B cell (primary cell): ENCODE data around the gene AIFM2. TPM values are rescaled to one million over a fixed set of nuclear protein-coding genes. Genes with fewer than 3 reads are reported as not detected.
A peak's percentile ranks its signal among the peaks of the same experiment; 100 is the strongest.

Source experiments
- ATAC-seq: fragments of 200-7000 bp; cut with Tn5 transposase; one replicate; pipeline ENCODE4 v1.10.0; 2021; ENCODE audit warnings: low read depth, mild to moderate bottlenecking, moderate number of reproducible peaks, moderate library complexity
- CTCF ChIA-PET: fragments of 350-600 bp; sonication (Branson Sonifier 250); formaldehyde crosslinking; loops from one replicate; lab custom pipeline; 2021; ENCODE audit warnings: antibody characterized with exemption, inconsistent platforms; lab: Charles Lee
- POLR2A ChIA-PET: fragments of 350-600 bp; sonication (Branson Sonifier 250); formaldehyde crosslinking; loops from one replicate; lab custom pipeline; 2021; ENCODE audit warnings: antibody characterized with exemption; lab: Charles Lee
- DNase-seq: peaks from one replicate; pipeline ENCODE4 v3.0.0; 2013
- H2AFZ ChIP-seq: 2 replicates; pipeline ENCODE4 v1.6.1; 2012; ENCODE audit warnings: mild to moderate bottlenecking, low read depth, low read length; ENCODE audit not compliant: insufficient read depth, poor library complexity, severe bottlenecking
- H3K27ac ChIP-seq, 2 donors: 1 replicate in 1 of 2; 2 replicates in 1 of 2; pipeline ENCODE4 v1.5.1; 2012 to 2013; ENCODE audit warnings: low read length in 2 of 2, mild to moderate bottlenecking in 2 of 2, moderate library complexity in 1 of 2
- H3K27me3 ChIP-seq, 4 experiments: fragments of 200-600 bp in 1 of 4; sonication (generic) in 1 of 4; replicated peaks in 1 of 4; 1 replicate in 2 of 4; 2 replicates in 2 of 4; pipeline versions ENCODE4 v1.6.1 to v1.7.0; 2013 to 2016; ENCODE audit warnings: low read length in 3 of 4, mild to moderate bottlenecking in 2 of 4, mixed read lengths in 1 of 4, moderate library complexity in 1 of 4; ENCODE audit not compliant: insufficient read depth in 4 of 4, control insufficient read depth in 3 of 4; ENCODE audit errors: control extremely low read depth in 1 of 4
- H3K36me3 ChIP-seq, 2 experiments: replicated peaks in 1 of 2; 1 replicate in 1 of 2; 2 replicates in 1 of 2; pipeline versions ENCODE4 v1.6.1 to v1.7.1; 2013; ENCODE audit warnings: low read length in 1 of 2; ENCODE audit not compliant: insufficient read depth in 2 of 2, control insufficient read depth in 1 of 2; ENCODE audit errors: control extremely low read depth in 1 of 2, extremely low read depth in 1 of 2
- H3K4me1 ChIP-seq, 2 donors: fragments of 200-600 bp in 1 of 2; sonication (generic) in 1 of 2; 1 replicate in 1 of 2; 2 replicates in 1 of 2; pipeline versions ENCODE4 v1.5.1 to v1.6.1; 2013 to 2017; ENCODE audit warnings: low read length in 2 of 2; ENCODE audit not compliant: control insufficient read depth in 2 of 2, insufficient read depth in 2 of 2
- H3K4me2 ChIP-seq: replicated peaks from 2 replicates; pipeline ENCODE3; 2012; ENCODE audit warnings: mild to moderate bottlenecking, low read depth, low read length; ENCODE audit not compliant: poor library complexity, severe bottlenecking
- H3K4me3 ChIP-seq, 5 experiments: fragments of 200-600 bp in 1 of 5; sonication (generic) in 1 of 5; 1 replicate in 3 of 5; 2 replicates in 2 of 5; pipeline versions ENCODE4 v1.5.1 to v1.7.0; 2011 to 2016; ENCODE audit warnings: low read length in 4 of 5, mild to moderate bottlenecking in 4 of 5, low read depth in 2 of 5, control low read depth in 1 of 5, moderate library complexity in 1 of 5; ENCODE audit not compliant: insufficient read depth in 1 of 5; ENCODE audit errors: control extremely low read depth in 1 of 5, extremely low read depth in 1 of 5
- H3K79me2 ChIP-seq: fragments of 200-600 bp; sonication (generic); one replicate; pipeline ENCODE4 v1.6.0; 2016; ENCODE audit warnings: low read length; ENCODE audit not compliant: control insufficient read depth, insufficient read depth
- H3K9ac ChIP-seq: fragments of 200-600 bp; sonication (generic); 2 replicates; pipeline ENCODE4 v1.6.1; 2017; ENCODE audit warnings: mild to moderate bottlenecking, low read length, moderate library complexity
- H3K9me3 ChIP-seq, 3 donors: one replicate each; pipeline versions ENCODE4 v1.6.1 to v1.7.1; 2013; ENCODE audit warnings: low read length in 2 of 3; ENCODE audit not compliant: control insufficient read depth in 2 of 3, insufficient read depth in 1 of 3; ENCODE audit errors: control extremely low read depth in 1 of 3
- H4K20me1 ChIP-seq: 2 replicates; pipeline ENCODE4 v1.6.0; 2012; ENCODE audit warnings: mild to moderate bottlenecking, low read length; ENCODE audit not compliant: insufficient read depth, control insufficient read depth, poor library complexity, severe bottlenecking
- H3K27ac Mint-ChIP-seq: one replicate; pipeline ENCODE4 v1.8.0; 2021; ENCODE audit warnings: mixed read lengths
- H3K27me3 Mint-ChIP-seq: one replicate; pipeline ENCODE4 v1.8.0; 2021; ENCODE audit warnings: mixed read lengths
- H3K4me1 Mint-ChIP-seq: one replicate; pipeline ENCODE4 v1.8.0; 2021; ENCODE audit warnings: mixed read lengths
- H3K4me3 Mint-ChIP-seq: one replicate; pipeline ENCODE4 v1.8.0; 2021; ENCODE audit warnings: mixed read lengths
- H3K9me3 Mint-ChIP-seq: one replicate; pipeline ENCODE4 v1.8.0; 2022; ENCODE audit warnings: mixed read lengths; ENCODE audit not compliant: insufficient read depth
- CTCF ChIP-seq: fragments of 200-600 bp; IDR thresholded peaks from one replicate; pipeline ENCODE4 v1.8.0; 2022; ENCODE audit warnings: antibody characterized with exemption, mild to moderate bottlenecking
- EZH2 ChIP-seq: IDR thresholded peaks from 2 replicates; pipeline ENCODE4 v1.6.1; 2012; ENCODE audit warnings: borderline replicate concordance, low read depth, mild to moderate bottlenecking, moderate library complexity, low read length; ENCODE audit not compliant: insufficient read depth, poor library complexity, severe bottlenecking
- WGBS: methylation state at CpG from one replicate; pipeline ENCODE4 v1.1.5; 2013; ENCODE audit warnings: missing lambda C conversion rate; ENCODE audit not compliant: insufficient coverage; 5-methylcytosine and 5-hydroxymethylcytosine counted together
- intact Hi-C: fragments of 100-400 bp; cut with micrococcal nuclease; formaldehyde crosslinking; loops from one replicate; pipeline ENCODE4 v1.10.0; 2022
- polyA plus RNA-seq: library from polyadenylated mRNA; depleted of rRNA; stranded (reverse); fragments of >200 nt; gene quantifications from 2 replicates; pipeline ENCODE4 v1.2.3, GENCODE V29; 2012
- total RNA-seq, 2 donors: library from RNA; stranded (reverse); fragments of 120-200 nt in 1 of 2; gene quantifications; 1 replicate in 1 of 2; 2 replicates in 1 of 2; pipeline versions ENCODE4 v1.2.3 to v1.2.4, GENCODE V29; 2013 to 2022

AIFM2 gene
- total and polyA plus RNA-seq, 2 donors (not counting 1 experiment from before 2014, with no cell fraction given), result 5.6 to 8.1 TPM

DNA sequence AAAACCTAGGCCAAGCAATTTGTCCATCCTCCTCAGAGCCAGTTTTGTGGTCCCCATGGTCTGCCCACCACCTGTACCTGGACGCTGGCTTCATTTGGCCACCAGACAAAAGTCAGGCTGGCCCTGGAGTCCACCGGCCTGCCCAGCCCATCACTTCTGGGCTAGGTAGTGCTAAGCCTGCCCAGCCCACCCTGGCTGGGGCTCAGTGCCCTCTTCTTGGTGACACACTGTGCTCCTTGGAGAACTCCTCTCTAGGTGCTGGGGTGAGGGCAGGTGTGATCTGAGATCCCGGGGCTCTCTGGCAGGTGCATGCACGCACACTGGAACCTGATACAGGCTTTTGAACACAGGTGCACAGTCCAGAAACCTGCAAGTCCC is 1.1 kb downstream of the AIFM2 start:
- 90% methylated on average over 4 of the region's 4 CpGs for WGBS
- Histone ChIP-seq H3K27me3 (peaks cover 0 to 7% (median 0%) of the 10 kb centered on the region in 4 experiments), H4K20me1 (no peaks in the 10 kb centered on the region), H2AFZ (no peak overlapping the region), H3K9ac (peak overlapping the region; percentile 72), H3K4me1 (peaks cover 11 to 15% of the 10 kb centered on the region in 2 donors), H3K79me2 (peaks cover 6% of the 10 kb centered on the region), H3K36me3 (no peaks in the 10 kb centered on the region), H3K9me3 (no peaks in the 10 kb centered on the region), H3K4me2 (peak overlapping the region; percentile 91), H3K27ac (no peak overlapping the region), H3K4me3 (no peak overlapping the region)
- Mint-ChIP-seq H3K4me1 (peaks cover 21% of the 10 kb centered on the region), H3K4me3 (peak overlapping the region; percentile 89), H3K9me3 (no peaks in the 10 kb centered on the region), H3K27me3 (no peaks in the 10 kb centered on the region), H3K27ac (peak overlapping the region; percentile 80)
- DNase-seq, result no peak
- TF ChIP-seq EZH2 (no peak), CTCF (no peak)
- intact Hi-C loops, result no loop called here
- POLR2A ChIA-PET, result no interaction called here
- no peak for ATAC-seq
- CTCF ChIA-PET, result no interaction called here

- H2AFZ ChIP-seq, result no peak overlapping the region
- H3K4me1 ChIP-seq, result peaks cover 11 to 16% of the 10 kb centered on the region in 2 donors
- CTCF ChIA-PET, result interaction anchor here (1.5 kb wide), 1 partner anchor 13 kb away, joined by 6 read pairs; no protein-coding TSS in a partner anchor
- H3K4me1 Mint-ChIP-seq, result peaks cover 25% of the 10 kb centered on the region
- TF ChIP-seq CTCF, result no peak
- no peak for TF ChIP-seq EZH2
- H3K4me3 ChIP-seq, result no peak overlapping the region
- no peak overlapping the region for H3K27ac Mint-ChIP-seq
- no peak overlapping the region for H3K4me2 ChIP-seq
- no peak for DNase-seq
- intact Hi-C loops, result no loop called here
- POLR2A ChIA-PET, result no interaction called here
- no peaks in the 10 kb centered on the region for H3K36me3 ChIP-seq
- no peak for ATAC-seq
- H3K27me3 ChIP-seq, result peaks cover 0 to 7% (median 0%) of the 10 kb centered on the region in 4 experiments
- WGBS, result 96% methylated on average over 10 of the region's 10 CpGs
- H3K9me3 ChIP-seq, result no peaks in the 10 kb centered on the region
- H3K9ac ChIP-seq, result no peak overlapping the region
- H3K9me3 Mint-ChIP-seq, result no peaks in the 10 kb centered on the region
- peaks cover 6% of the 10 kb centered on the region for H3K79me2 ChIP-seq
- no peaks in the 10 kb centered on the region for H4K20me1 ChIP-seq
- H3K4me3 Mint-ChIP-seq, result peak overlapping the region; percentile 42
- H3K27ac ChIP-seq, result no peak overlapping the region
- H3K27me3 Mint-ChIP-seq, result no peaks in the 10 kb centered on the region
These were observed 1.6 kb downstream of the AIFM2 start for GRCh38 chr10:70130878-70131559.
